ENCODE measurements around the gene NUP214. TPM values are rescaled to one million over a fixed set of nuclear protein-coding genes. Genes with fewer than 3 reads are reported as not detected.

Gene NUP214
- total RNA-seq, 1 experiment from 2014 or later: 52.3 TPM

DNA sequence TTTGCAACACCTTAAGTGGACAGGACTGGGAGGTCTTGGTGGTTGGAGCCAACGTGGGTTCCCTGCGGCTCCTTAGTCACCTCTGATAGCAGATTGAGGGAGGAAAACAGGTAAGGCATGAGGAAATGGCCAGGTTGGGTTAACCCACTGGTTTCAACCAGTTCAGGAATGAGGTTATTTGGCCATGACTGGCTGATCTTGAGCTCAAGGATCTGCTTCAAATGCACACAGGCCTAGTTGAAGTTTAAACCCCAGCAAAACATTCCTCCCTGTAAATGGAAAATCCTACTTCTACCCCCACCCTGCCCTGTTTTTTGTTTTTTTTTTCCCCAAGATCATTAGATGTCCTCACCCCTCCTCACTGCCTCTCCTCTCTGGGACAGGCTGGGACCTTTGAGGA, 3.2 kb upstream of the NUP214 start:
- Histone ChIP-seq H3K4me3 (ENCODE audit: low read depth, low read length) (no peak overlapping the region), H3K36me3 (ENCODE audit: control insufficient read depth, insufficient read depth, low read length) (no peaks in the 10 kb centered on the region), H3K27me3 (replicated peaks; ENCODE audit: control insufficient read depth, insufficient read depth, low read length) (no peaks in the 10 kb centered on the region), H3K4me1 (no peaks in the 10 kb centered on the region), H3K9me3 (no peaks in the 10 kb centered on the region)
- intact Hi-C loops (cut with micrococcal nuclease; ENCODE audit: unreplicated experiment): no loop called here
- Mint-ChIP-seq H3K9me3 (ENCODE audit: unreplicated experiment) (no peaks in the 10 kb centered on the region), H3K4me1 (ENCODE audit: low read depth, unreplicated experiment) (peaks cover 5% of the 10 kb centered on the region), H3K4me3 (ENCODE audit: unreplicated experiment) (no peak overlapping the region), H3K36me3 (ENCODE audit: insufficient read depth, unreplicated experiment) (peaks cover 35% of the 10 kb centered on the region), H3K27me3 (ENCODE audit: insufficient read depth, unreplicated experiment) (no peaks in the 10 kb centered on the region), H3K27ac (ENCODE audit: unreplicated experiment) (peak overlapping the region; percentile 39)
- CTCF ChIA-PET: no interaction called here
- DNase-seq: no peak
- POLR2A ChIA-PET: no interaction called here
- BruUV-seq (replicated peaks): no TSS peak
- TF ChIP-seq, protein P1, sequence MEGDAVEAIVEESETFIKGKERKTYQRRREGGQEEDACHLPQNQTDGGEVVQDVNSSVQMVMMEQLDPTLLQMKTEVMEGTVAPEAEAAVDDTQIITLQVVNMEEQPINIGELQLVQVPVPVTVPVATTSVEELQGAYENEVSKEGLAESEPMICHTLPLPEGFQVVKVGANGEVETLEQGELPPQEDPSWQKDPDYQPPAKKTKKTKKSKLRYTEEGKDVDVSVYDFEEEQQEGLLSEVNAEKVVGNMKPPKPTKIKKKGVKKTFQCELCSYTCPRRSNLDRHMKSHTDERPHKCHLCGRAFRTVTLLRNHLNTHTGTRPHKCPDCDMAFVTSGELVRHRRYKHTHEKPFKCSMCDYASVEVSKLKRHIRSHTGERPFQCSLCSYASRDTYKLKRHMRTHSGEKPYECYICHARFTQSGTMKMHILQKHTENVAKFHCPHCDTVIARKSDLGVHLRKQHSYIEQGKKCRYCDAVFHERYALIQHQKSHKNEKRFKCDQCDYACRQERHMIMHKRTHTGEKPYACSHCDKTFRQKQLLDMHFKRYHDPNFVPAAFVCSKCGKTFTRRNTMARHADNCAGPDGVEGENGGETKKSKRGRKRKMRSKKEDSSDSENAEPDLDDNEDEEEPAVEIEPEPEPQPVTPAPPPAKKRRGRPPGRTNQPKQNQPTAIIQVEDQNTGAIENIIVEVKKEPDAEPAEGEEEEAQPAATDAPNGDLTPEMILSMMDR (IDR thresholded peaks at IDR 0.05; ENCODE audit: insufficient read depth in 1 of 2, low read depth in 1 of 2, low read length in 1 of 2, severe bottlenecking in 1 of 2, unreplicated experiment in 1 of 2): no peak

DNA sequence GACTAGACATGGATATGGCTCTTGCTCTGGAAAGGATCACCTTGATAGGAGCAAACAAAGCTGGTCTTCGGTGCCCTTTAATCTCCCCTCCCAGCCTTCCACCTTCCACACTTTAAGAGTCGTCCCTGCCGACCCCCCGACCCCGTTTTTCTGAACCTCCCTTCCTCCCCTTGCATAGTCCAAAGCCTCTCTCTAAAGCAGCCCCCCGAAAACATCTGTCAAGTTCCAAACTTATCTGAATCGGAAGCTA, 423 bp upstream of the NUP214 start:
- ChIA-PET CTCF (interaction anchor here (0.6 kb wide), 2 partner anchors 77 to 211 kb away, joined by 3 to 4 read pairs; no protein-coding TSS in a partner anchor), POLR2A (interaction anchor here (0.7 to 2.1 kb wide), 3 partner anchors 14 to 1768 kb away, joined by 3 to 8 read pairs (median 4); partner anchors contain the start of gene AIF1L)
- H3K27ac Mint-ChIP-seq (ENCODE audit: unreplicated experiment): peak overlapping the region; percentile 100
- peak overlapping the region; percentile 99 for H3K4me3 Mint-ChIP-seq (ENCODE audit: unreplicated experiment)
- DNase-seq: peak in 1 of 2 experiments; percentile 15
- no peaks in the 10 kb centered on the region for H3K27me3 ChIP-seq (replicated peaks; ENCODE audit: control insufficient read depth, insufficient read depth, low read length)
- H3K9me3 Mint-ChIP-seq (ENCODE audit: unreplicated experiment): no peaks in the 10 kb centered on the region
- BruUV-seq (replicated peaks): no TSS peak
- H3K4me1 ChIP-seq: no peaks in the 10 kb centered on the region
- H3K4me1 Mint-ChIP-seq (ENCODE audit: low read depth, unreplicated experiment): peaks cover 5% of the 10 kb centered on the region
- H3K36me3 ChIP-seq (ENCODE audit: control insufficient read depth, insufficient read depth, low read length): no peaks in the 10 kb centered on the region; the same call in none of the 2 replicates
- H3K36me3 Mint-ChIP-seq (ENCODE audit: insufficient read depth, unreplicated experiment): peaks cover 59% of the 10 kb centered on the region
- no peaks in the 10 kb centered on the region for H3K27me3 Mint-ChIP-seq (ENCODE audit: insufficient read depth, unreplicated experiment)
- intact Hi-C loops (cut with micrococcal nuclease; ENCODE audit: unreplicated experiment): loop anchor here (5.0 kb wide), 1 partner anchor 68 kb away; no protein-coding TSS in a partner anchor
- H3K4me3 ChIP-seq (ENCODE audit: low read depth, low read length): peak overlapping the region; percentile 72
- TF ChIP-seq, protein P1 (IDR thresholded peaks at IDR 0.05; ENCODE audit: insufficient read depth in 1 of 2, low read depth in 1 of 2, low read length in 1 of 2, severe bottlenecking in 1 of 2, unreplicated experiment in 1 of 2): no peak
- H3K9me3 ChIP-seq: no peaks in the 10 kb centered on the region

DNA sequence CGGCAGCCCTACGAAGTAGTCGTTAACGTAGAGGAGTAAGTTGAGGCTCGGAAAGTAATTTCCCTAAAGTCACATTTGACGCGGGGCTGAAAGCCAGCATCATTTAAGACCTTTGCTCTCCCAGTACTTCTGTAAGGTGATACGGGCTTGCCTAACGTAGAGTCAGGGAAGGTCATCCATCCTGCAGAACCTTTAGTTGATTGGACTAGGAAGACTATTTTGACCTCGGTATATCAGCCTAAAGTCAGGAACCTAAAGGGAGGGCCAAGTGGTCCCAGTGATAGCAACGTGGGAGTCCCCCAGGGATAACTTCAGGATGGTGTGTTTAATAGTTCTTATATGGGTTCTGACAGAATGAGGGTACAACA, 657 bp downstream of the NUP214 start:
- ChIA-PET POLR2A (interaction anchor here (2.1 kb wide), 1 partner anchor 29 kb away, joined by 8 read pairs; the partner anchor contains the start of gene AIF1L), CTCF (no interaction called here)
- no peaks in the 10 kb centered on the region for H3K27me3 ChIP-seq (replicated peaks; ENCODE audit: control insufficient read depth, insufficient read depth, low read length)
- Mint-ChIP-seq H3K9me3 (ENCODE audit: unreplicated experiment) (no peaks in the 10 kb centered on the region), H3K36me3 (ENCODE audit: insufficient read depth, unreplicated experiment) (peaks cover 65% of the 10 kb centered on the region), H3K4me3 (ENCODE audit: unreplicated experiment) (peak overlapping the region; percentile 99), H3K27ac (ENCODE audit: unreplicated experiment) (peak overlapping the region; percentile 100), H3K4me1 (ENCODE audit: low read depth, unreplicated experiment) (peaks cover 5% of the 10 kb centered on the region), H3K27me3 (ENCODE audit: insufficient read depth, unreplicated experiment) (no peaks in the 10 kb centered on the region)
- H3K4me1 ChIP-seq: no peaks in the 10 kb centered on the region
- TF ChIP-seq, protein P1 (IDR thresholded peaks at IDR 0.05; ENCODE audit: insufficient read depth in 1 of 2, low read depth in 1 of 2, low read length in 1 of 2, severe bottlenecking in 1 of 2, unreplicated experiment in 1 of 2): no peak
- intact Hi-C loops (cut with micrococcal nuclease; ENCODE audit: unreplicated experiment): loop anchor here (5.0 kb wide), 1 partner anchor 69 kb away; no protein-coding TSS in a partner anchor
- no peaks in the 10 kb centered on the region for H3K9me3 ChIP-seq
- BruUV-seq (replicated peaks): no TSS peak
- H3K4me3 ChIP-seq (ENCODE audit: low read depth, low read length): peak overlapping the region; percentile 88
- no peaks in the 10 kb centered on the region; the same call in none of the 2 replicates for H3K36me3 ChIP-seq (ENCODE audit: control insufficient read depth, insufficient read depth, low read length)
- DNase-seq: no peak
